ENCODE measurements around the gene FDXR.

FDXR gene

GRCh38 chr17:74856112-74856511 is 16.7 kb downstream of the FDXR start:
- no peak for TF ChIP-seq JUND (IDR thresholded peaks at IDR 0.05; ENCODE audit: low read depth)
- DNase-seq (ENCODE audit: low read depth in 1 of 2, low spot score in 1 of 2), result no peak
- in situ Hi-C loops (cut with HindIII; ENCODE audit: low pct_unique_long_range_greater_than_20kb, low sequenced_read_pairs), result no loop called here

- no peak for TF ChIP-seq JUND (IDR thresholded peaks at IDR 0.05; ENCODE audit: low read depth)
- no peak for DNase-seq (ENCODE audit: low read depth in 1 of 2, low spot score in 1 of 2)
- in situ Hi-C loops (cut with HindIII; ENCODE audit: low pct_unique_long_range_greater_than_20kb, low sequenced_read_pairs), result no loop called here
Observed at GRCh38 chr17:74855323-74855722, 17.5 kb downstream of the FDXR start.

GRCh38 chr17:74854792-74855191 is 18.0 kb downstream of the FDXR start:
- in situ Hi-C loops (cut with HindIII; ENCODE audit: low pct_unique_long_range_greater_than_20kb, low sequenced_read_pairs), result no loop called here
- no peak for DNase-seq (ENCODE audit: low read depth in 1 of 2, low spot score in 1 of 2)
- TF ChIP-seq JUND (IDR thresholded peaks at IDR 0.05; ENCODE audit: low read depth), result no peak

GRCh38 chr17:74853669-74854068 is 19.1 kb downstream of the FDXR start:
- in situ Hi-C loops (cut with HindIII; ENCODE audit: low pct_unique_long_range_greater_than_20kb, low sequenced_read_pairs), result no loop called here
- DNase-seq (ENCODE audit: low read depth in 1 of 2, low spot score in 1 of 2), result no peak

GRCh38 chr17:74853048-74853397 is 19.8 kb downstream of the FDXR start:
- in situ Hi-C loops (cut with HindIII; ENCODE audit: low pct_unique_long_range_greater_than_20kb, low sequenced_read_pairs), result no loop called here
- TF ChIP-seq JUND (IDR thresholded peaks at IDR 0.05; ENCODE audit: low read depth), result no peak
- no peak for DNase-seq (ENCODE audit: low read depth in 1 of 2, low spot score in 1 of 2)

More at GRCh38 chr17:74853669-74854068, 19.1 kb downstream of the FDXR start:
- TF ChIP-seq JUND (IDR thresholded peaks at IDR 0.05; ENCODE audit: low read depth), result no peak

GRCh38 chr17:74852237-74853047 is 20.4 kb downstream of the FDXR start:
- in situ Hi-C loops (cut with HindIII; ENCODE audit: low pct_unique_long_range_greater_than_20kb, low sequenced_read_pairs), result no loop called here
- DNase-seq (ENCODE audit: low read depth in 1 of 2, low spot score in 1 of 2), result peak; percentile 94 to 95
- no peak for TF ChIP-seq JUND (IDR thresholded peaks at IDR 0.05; ENCODE audit: low read depth)

GRCh38 chr17:74851612-74852236 is 21.1 kb downstream of the FDXR start:
- no peak for DNase-seq (ENCODE audit: low read depth in 1 of 2, low spot score in 1 of 2)
- in situ Hi-C loops (cut with HindIII; ENCODE audit: low pct_unique_long_range_greater_than_20kb, low sequenced_read_pairs), result no loop called here
- TF ChIP-seq JUND (IDR thresholded peaks at IDR 0.05; ENCODE audit: low read depth), result no peak

GRCh38 chr17:74850914-74851313 is 21.9 kb downstream of the FDXR start:
- no peak for DNase-seq (ENCODE audit: low read depth in 1 of 2, low spot score in 1 of 2)
- no peak for TF ChIP-seq JUND (IDR thresholded peaks at IDR 0.05; ENCODE audit: low read depth)
- in situ Hi-C loops (cut with HindIII; ENCODE audit: low pct_unique_long_range_greater_than_20kb, low sequenced_read_pairs), result no loop called here

GRCh38 chr17:74850310-74850709 is 22.5 kb downstream of the FDXR start:
- no peak for DNase-seq (ENCODE audit: low read depth in 1 of 2, low spot score in 1 of 2)
- no peak for TF ChIP-seq JUND (IDR thresholded peaks at IDR 0.05; ENCODE audit: low read depth)
- in situ Hi-C loops (cut with HindIII; ENCODE audit: low pct_unique_long_range_greater_than_20kb, low sequenced_read_pairs), result no loop called here

- no peak for DNase-seq (ENCODE audit: low read depth in 1 of 2, low spot score in 1 of 2)
- no peak for TF ChIP-seq JUND (IDR thresholded peaks at IDR 0.05; ENCODE audit: low read depth)
- in situ Hi-C loops (cut with HindIII; ENCODE audit: low pct_unique_long_range_greater_than_20kb, low sequenced_read_pairs), result no loop called here
Observed at GRCh38 chr17:74848656-74849399, 24.0 kb downstream of the FDXR start.

- in situ Hi-C loops (cut with HindIII; ENCODE audit: low pct_unique_long_range_greater_than_20kb, low sequenced_read_pairs), result no loop called here
- no peak for DNase-seq (ENCODE audit: low read depth in 1 of 2, low spot score in 1 of 2)
Observed at GRCh38 chr17:74846621-74847020, 26.2 kb downstream of the FDXR start.

GRCh38 chr17:74843352-74843627 is 29.5 kb downstream of the FDXR start:
- in situ Hi-C loops (cut with HindIII; ENCODE audit: low pct_unique_long_range_greater_than_20kb, low sequenced_read_pairs), result no loop called here
- no peak for TF ChIP-seq JUND (IDR thresholded peaks at IDR 0.05; ENCODE audit: low read depth)
- DNase-seq (ENCODE audit: low read depth in 1 of 2, low spot score in 1 of 2), result no peak

More at GRCh38 chr17:74846621-74847020, 26.2 kb downstream of the FDXR start:
- no peak for TF ChIP-seq JUND (IDR thresholded peaks at IDR 0.05; ENCODE audit: low read depth)

Measured in T47D (cell line).